Peyer's patch (tissue), 4 donors: Measurements from ENCODE around the gene IL1RAPL1.

Source experiments
- POLR2A ChIP-seq, 2 donors: fragments of 450-650 bp; IDR thresholded peaks; one replicate each; pipeline ENCODE4 v1.5.1; 2017; ENCODE audit warnings: antibody characterized with exemption in 2 of 2, mild to moderate bottlenecking in 2 of 2, moderate library complexity in 2 of 2
- TF ChIP-seq, protein P1 (sequence below), 6 experiments: fragments of 450-650 bp in 4 of 6; fragments of 200-600 bp in 2 of 6; sonication (generic) in 1 of 6; IDR thresholded peaks; one replicate each; pipeline ENCODE4 v1.5.1; 2017 to 2019; ENCODE audit warnings: antibody characterized with exemption in 6 of 6, mild to moderate bottlenecking in 3 of 6, moderate library complexity in 1 of 6

DNA sequence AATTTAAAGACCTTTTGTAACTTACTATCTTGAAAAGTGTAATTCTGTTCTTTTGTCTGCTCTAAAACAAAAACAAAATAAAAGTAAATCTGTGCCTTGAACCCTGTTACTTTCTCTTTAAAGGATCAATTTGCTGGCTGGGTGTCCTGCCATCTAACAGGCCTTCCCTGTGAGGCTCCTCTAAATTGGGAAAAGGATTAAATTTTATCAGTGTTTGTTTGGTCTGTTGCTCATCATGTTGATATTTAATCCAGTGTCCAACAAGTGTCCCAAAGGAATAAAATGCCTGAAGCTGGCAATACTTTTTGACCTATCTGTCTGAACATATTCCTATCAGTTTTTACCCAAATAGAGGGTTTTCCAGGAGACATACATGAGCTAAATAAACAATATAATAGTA lies 688.7 kb downstream of the IL1RAPL1 start:
- TF ChIP-seq, protein P1, sequence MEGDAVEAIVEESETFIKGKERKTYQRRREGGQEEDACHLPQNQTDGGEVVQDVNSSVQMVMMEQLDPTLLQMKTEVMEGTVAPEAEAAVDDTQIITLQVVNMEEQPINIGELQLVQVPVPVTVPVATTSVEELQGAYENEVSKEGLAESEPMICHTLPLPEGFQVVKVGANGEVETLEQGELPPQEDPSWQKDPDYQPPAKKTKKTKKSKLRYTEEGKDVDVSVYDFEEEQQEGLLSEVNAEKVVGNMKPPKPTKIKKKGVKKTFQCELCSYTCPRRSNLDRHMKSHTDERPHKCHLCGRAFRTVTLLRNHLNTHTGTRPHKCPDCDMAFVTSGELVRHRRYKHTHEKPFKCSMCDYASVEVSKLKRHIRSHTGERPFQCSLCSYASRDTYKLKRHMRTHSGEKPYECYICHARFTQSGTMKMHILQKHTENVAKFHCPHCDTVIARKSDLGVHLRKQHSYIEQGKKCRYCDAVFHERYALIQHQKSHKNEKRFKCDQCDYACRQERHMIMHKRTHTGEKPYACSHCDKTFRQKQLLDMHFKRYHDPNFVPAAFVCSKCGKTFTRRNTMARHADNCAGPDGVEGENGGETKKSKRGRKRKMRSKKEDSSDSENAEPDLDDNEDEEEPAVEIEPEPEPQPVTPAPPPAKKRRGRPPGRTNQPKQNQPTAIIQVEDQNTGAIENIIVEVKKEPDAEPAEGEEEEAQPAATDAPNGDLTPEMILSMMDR (IDR thresholded peaks at IDR 0.05): no peak
- TF ChIP-seq POLR2A (IDR thresholded peaks at IDR 0.05): no peak
